Uterus (tissue), 4 donors: ENCODE data around the gene LNX2. TPM values are rescaled to one million over a fixed set of nuclear protein-coding genes. Genes with fewer than 3 reads are reported as not detected.

Source experiments
- DNase-seq, 2 donors: peaks; one replicate each; pipeline ENCODE4 v3.0.0-alpha.2; 2019 to 2020
- H3K27ac ChIP-seq, 2 donors: fragments of 200-600 bp; sonication (generic); 1 replicate in 1 of 2; 2 replicates in 1 of 2; pipeline ENCODE4 v1.5.1; 2016 to 2018
- H3K27me3 ChIP-seq, 2 donors: fragments of 200-600 bp; sonication (generic); one replicate each; pipeline ENCODE4 v1.5.1; 2018 to 2019; ENCODE audit warnings: control low read depth in 1 of 2
- H3K36me3 ChIP-seq, 2 donors: fragments of 200-600 bp; sonication (generic); one replicate each; pipeline ENCODE4 v1.5.1; 2019; ENCODE audit warnings: control low read depth in 1 of 2
- H3K4me1 ChIP-seq, 2 donors: fragments of 200-600 bp; sonication (generic); one replicate each; pipeline ENCODE4 v1.5.1; 2018 to 2019; ENCODE audit warnings: control low read depth in 1 of 2
- H3K4me3 ChIP-seq, 2 donors: fragments of 200-600 bp; sonication (generic); 1 replicate in 1 of 2; 2 replicates in 1 of 2; pipeline ENCODE4 v1.5.1; 2018 to 2019; ENCODE audit warnings: mild to moderate bottlenecking in 1 of 2
- H3K9me3 ChIP-seq, 2 donors: fragments of 200-600 bp; sonication (generic); one replicate each; pipeline ENCODE4 v1.5.1; 2019; ENCODE audit warnings: control low read depth in 1 of 2
- POLR2A ChIP-seq, 2 donors: fragments of 450-650 bp; IDR thresholded peaks; one replicate each; pipeline ENCODE4 v1.6.1; 2016; ENCODE audit warnings: antibody characterized with exemption in 2 of 2, mild to moderate bottlenecking in 1 of 2, moderate library complexity in 1 of 2
- intact Hi-C: fragments of 100-400 bp; cut with DNase I; formaldehyde crosslinking; loops from one replicate; pipeline ENCODE4 v1.15.1; 2023; ENCODE audit warnings: low total_unique reads
- total RNA-seq, 4 donors: library from RNA; depleted of rRNA in 3 of 4; stranded (reverse); fragments of >200 nt in 3 of 4; gene quantifications; one replicate each; pipeline versions ENCODE4 v1.1.0 to v1.2.4, GENCODE V29; 2014 to 2023
- TF ChIP-seq, protein P1 (sequence below), 4 experiments: fragments of 200-600 bp in 2 of 4; fragments of 450-650 bp in 2 of 4; sonication (generic) in 2 of 4; IDR thresholded peaks; one replicate each; pipeline ENCODE4 v1.5.1; 2016 to 2019; ENCODE audit warnings: antibody characterized with exemption in 4 of 4, mild to moderate bottlenecking in 2 of 4, moderate library complexity in 1 of 4
- donor health status: DM: yes; HTN: yes; CAD: no.

Gene LNX2
- total RNA-seq, 4 donors from 2014 or later, result 1.5 to 13.2 (median 8.2) TPM

DNA sequence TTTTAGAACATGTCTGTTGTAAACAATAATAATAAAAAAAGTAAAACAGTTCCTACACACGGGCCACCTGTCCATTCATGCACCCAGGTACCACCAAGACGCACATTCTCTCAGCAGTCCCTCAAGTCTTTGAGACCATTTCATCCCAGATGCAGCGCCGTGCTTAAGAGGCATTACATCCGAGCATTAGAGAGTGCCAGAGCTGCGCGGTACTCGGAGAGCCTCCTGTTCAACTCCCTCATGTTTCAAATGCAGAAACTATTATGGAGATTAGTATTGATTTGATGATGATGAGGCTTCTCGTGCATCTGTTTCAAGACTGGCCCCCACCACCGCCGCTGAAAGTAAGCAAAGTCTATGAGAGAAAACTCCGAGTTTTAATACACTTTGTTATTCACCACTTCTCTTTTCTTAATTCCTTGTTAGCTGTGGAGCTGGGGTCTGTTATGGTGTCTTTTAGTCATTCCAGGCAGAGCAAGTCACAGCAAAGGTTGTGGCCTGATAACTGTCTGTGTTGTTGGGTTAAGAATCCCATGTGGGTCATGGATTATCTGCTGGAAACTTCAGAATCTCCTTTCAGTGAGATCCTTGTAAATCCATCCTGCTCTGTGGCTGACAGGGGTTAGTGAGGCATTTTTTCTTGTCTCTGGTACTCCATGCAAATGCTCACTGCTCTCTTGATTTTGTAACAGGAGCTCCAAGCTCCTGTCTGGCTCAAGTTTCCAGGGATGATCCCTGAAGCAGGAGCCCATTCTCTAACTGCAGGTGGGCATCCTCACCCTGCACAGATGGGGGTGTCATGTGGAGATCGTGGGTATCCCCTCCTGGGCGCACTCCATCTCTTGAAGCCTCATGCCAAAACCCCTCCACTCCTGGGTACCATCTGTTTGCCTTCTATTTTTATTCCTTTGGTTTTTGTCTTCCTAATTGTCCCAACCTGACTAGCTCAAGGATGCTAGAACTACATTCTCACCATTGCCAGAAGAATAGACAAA lies 95.1 kb downstream of the LNX2 start:
- intact Hi-C loops, result no loop called here
- Histone ChIP-seq H3K9me3 (no peaks in the 10 kb centered on the region), H3K27me3 (no peaks in the 10 kb centered on the region), H3K4me3 (no peak overlapping the region), H3K4me1 (no peaks in the 10 kb centered on the region), H3K27ac (no peak overlapping the region), H3K36me3 (no peaks in the 10 kb centered on the region)
- no peak for DNase-seq
- TF ChIP-seq, protein P1, sequence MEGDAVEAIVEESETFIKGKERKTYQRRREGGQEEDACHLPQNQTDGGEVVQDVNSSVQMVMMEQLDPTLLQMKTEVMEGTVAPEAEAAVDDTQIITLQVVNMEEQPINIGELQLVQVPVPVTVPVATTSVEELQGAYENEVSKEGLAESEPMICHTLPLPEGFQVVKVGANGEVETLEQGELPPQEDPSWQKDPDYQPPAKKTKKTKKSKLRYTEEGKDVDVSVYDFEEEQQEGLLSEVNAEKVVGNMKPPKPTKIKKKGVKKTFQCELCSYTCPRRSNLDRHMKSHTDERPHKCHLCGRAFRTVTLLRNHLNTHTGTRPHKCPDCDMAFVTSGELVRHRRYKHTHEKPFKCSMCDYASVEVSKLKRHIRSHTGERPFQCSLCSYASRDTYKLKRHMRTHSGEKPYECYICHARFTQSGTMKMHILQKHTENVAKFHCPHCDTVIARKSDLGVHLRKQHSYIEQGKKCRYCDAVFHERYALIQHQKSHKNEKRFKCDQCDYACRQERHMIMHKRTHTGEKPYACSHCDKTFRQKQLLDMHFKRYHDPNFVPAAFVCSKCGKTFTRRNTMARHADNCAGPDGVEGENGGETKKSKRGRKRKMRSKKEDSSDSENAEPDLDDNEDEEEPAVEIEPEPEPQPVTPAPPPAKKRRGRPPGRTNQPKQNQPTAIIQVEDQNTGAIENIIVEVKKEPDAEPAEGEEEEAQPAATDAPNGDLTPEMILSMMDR (IDR thresholded peaks at IDR 0.05), result no peak
- TF ChIP-seq POLR2A (IDR thresholded peaks at IDR 0.05), result no peak

DNA sequence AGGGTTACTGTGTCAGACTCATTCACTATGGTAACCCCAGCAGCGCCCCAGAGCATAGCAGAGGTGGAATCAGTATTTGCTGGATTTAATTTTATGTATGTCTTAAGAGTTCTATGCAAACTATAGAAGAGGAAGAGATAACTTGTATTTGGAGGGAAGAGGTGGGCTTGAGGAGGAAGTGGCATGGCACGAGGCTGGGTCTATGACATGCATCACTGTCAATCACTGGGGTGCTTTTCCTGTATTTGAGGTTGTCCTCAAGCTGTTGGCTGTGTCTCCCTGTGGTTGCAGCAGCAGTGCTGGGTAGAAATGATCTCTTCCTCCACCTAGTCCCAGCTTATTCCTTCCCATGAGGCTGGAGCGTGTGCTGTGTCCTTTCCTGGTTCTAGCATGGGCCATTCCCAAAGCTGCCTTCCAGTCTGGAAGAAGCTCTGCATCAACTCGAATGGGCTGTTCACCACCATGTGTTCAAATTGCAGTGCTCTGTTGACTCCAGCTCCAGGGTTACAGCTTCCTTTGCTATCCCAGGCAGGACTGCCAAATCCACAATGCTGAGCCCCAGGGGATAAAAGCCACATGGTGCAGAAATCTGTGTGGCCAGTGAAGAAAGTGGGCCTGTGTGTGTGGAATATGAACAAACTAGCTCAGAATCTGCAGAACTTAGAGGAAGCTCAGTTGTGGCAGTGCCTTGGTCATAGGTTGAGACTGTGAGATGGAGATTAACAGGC lies 96.8 kb downstream of the LNX2 start:
- Histone ChIP-seq H3K4me3 (no peak overlapping the region), H3K4me1 (no peaks in the 10 kb centered on the region), H3K9me3 (no peaks in the 10 kb centered on the region), H3K27me3 (no peaks in the 10 kb centered on the region), H3K27ac (no peak overlapping the region), H3K36me3 (no peaks in the 10 kb centered on the region)
- DNase-seq, result no peak
- TF ChIP-seq, protein P1 (IDR thresholded peaks at IDR 0.05), result no peak
- no peak for TF ChIP-seq POLR2A (IDR thresholded peaks at IDR 0.05)
- intact Hi-C loops, result no loop called here

DNA sequence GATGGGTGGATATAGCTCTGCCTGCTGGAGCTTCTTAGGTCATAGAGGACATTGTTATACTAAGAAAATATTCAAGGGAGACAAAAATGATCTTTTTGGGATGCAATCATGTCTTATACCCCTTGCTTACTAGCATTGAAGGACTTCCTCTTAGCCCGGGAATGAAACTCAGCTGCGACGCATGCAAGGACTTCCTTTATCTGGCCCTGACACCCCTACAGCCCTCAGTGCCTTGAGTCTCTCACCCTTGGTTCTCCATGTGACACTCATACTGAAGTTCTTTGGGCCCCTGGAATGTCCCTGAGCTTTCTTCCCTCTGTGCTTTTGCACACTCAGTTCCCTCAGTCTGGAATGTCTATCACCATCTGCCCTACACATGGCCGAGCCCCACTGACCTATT lies 97.5 kb downstream of the LNX2 start:
- Histone ChIP-seq H3K27me3 (no peaks in the 10 kb centered on the region), H3K9me3 (no peaks in the 10 kb centered on the region), H3K4me3 (no peak overlapping the region), H3K4me1 (no peaks in the 10 kb centered on the region), H3K36me3 (no peaks in the 10 kb centered on the region), H3K27ac (no peak overlapping the region)
- TF ChIP-seq POLR2A (IDR thresholded peaks at IDR 0.05), result no peak
- TF ChIP-seq, protein P1 (IDR thresholded peaks at IDR 0.05), result no peak
- intact Hi-C loops, result no loop called here
- DNase-seq, result no peak

DNA sequence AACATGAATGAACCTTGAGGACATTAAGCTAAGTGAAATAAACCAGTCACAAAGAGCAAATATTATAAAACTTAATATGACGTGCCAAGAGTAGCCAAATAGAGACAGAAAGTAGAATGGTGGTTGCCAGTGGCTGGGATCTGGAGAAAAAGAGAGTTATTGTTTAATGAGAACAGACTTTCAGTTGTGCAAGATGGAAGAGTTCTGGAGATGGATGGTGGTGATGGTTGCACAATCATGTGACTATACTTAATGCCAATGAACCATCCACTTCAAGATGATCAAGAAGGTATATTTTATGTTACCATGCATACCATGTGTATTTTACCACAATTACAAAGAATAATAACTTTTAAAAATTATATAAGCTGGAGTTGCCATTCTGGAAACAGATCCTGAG lies 104.2 kb downstream of the LNX2 start:
- no peak overlapping the region for H3K27ac ChIP-seq
- DNase-seq, result no peak
- no peaks in the 10 kb centered on the region for H3K9me3 ChIP-seq
- no peaks in the 10 kb centered on the region for H3K36me3 ChIP-seq
- no peaks in the 10 kb centered on the region for H3K4me1 ChIP-seq
- no peak overlapping the region for H3K4me3 ChIP-seq
- TF ChIP-seq, protein P1 (IDR thresholded peaks at IDR 0.05), result no peak
- no peak for TF ChIP-seq POLR2A (IDR thresholded peaks at IDR 0.05)
- H3K27me3 ChIP-seq, result no peaks in the 10 kb centered on the region
- intact Hi-C loops, result no loop called here

DNA sequence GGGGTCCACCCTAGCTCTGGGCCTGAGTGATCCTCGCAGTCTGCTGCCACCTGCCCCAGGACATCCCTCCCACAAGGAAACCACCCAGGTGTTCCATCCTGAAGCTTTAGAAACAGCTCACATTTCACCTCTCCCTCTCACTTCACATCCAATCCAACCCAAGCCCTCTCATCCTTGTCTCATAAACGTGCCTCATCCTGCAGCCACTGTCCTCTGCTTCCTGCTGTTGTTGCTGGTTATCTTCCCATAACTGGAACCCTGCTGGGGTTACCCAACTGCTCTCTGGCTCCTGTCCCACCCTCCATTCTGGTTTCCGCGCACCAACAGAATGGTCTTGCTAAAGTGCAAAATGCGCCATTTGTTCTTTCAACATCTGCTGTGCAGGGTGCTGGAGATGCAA lies 110.2 kb downstream of the LNX2 start:
- H3K27me3 ChIP-seq, result no peaks in the 10 kb centered on the region
- H3K4me3 ChIP-seq, result no peak overlapping the region
- no peaks in the 10 kb centered on the region for H3K4me1 ChIP-seq
- DNase-seq, result no peak
- intact Hi-C loops, result no loop called here
- TF ChIP-seq POLR2A (IDR thresholded peaks at IDR 0.05), result no peak
- TF ChIP-seq, protein P1 (IDR thresholded peaks at IDR 0.05), result no peak
- H3K27ac ChIP-seq, result no peak overlapping the region
- no peaks in the 10 kb centered on the region for H3K9me3 ChIP-seq
- no peaks in the 10 kb centered on the region for H3K36me3 ChIP-seq
